Right ventricle myocardium superior (tissue), 1 donor: Measurements from ENCODE around the gene MYO1G. TPM values are rescaled to one million over a fixed set of nuclear protein-coding genes. Genes with fewer than 3 reads are reported as not detected.

Experiments
- ATAC-seq: fragments of 200-7000 bp; cut with Tn5 transposase; one replicate; pipeline ENCODE4 v1.9.1; 2020; ENCODE audit warnings: mild to moderate bottlenecking; ENCODE audit not compliant: poor library complexity
- DNase-seq: peaks from one replicate; pipeline ENCODE4 v3.0.0-alpha.2; 2020
- intact Hi-C: fragments of 100-400 bp; cut with DNase I; formaldehyde crosslinking; loops from one replicate; pipeline ENCODE4 v1.11.2; 2022
- total RNA-seq: library from RNA; stranded (reverse); fragmentation: NEBNext Ultra II Directional; extraction: Animal tissue kit (Norgen Biotek cat#: 25700); gene quantifications from one replicate; pipeline ENCODE4 v1.2.1, GENCODE V29; 2021
- donor health status: DM: no; HTN: yes; CAD: no; lungs with severe emphysema.

Gene MYO1G
- total RNA-seq, 1 donor from 2014 or later: 0.97 TPM

DNA sequence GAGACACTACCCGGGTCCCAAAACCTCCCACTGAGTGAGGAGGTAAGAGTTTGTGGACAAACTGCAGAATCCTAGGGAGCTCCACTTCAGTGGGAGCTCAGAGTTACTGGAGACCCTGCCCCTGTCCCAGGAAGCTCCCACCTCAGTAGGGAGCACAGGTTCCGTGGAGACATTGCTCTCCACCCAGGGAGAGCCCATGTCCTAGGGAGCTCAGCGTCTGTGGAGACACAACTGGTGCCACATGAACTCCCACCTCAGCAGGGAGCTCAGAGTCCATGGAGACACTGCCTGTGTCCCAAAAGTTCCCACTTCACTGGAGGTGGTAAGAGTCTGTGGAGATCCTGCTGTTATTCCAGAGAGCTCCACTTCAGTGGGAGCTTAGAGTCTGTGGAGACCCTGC, 6.3 kb downstream of the MYO1G start:
- ATAC-seq (no peak), DNase-seq (no peak)
- intact Hi-C loops: loop anchor here (5.0 kb wide), 1 partner anchor 165 kb away; no protein-coding TSS in a partner anchor

DNA sequence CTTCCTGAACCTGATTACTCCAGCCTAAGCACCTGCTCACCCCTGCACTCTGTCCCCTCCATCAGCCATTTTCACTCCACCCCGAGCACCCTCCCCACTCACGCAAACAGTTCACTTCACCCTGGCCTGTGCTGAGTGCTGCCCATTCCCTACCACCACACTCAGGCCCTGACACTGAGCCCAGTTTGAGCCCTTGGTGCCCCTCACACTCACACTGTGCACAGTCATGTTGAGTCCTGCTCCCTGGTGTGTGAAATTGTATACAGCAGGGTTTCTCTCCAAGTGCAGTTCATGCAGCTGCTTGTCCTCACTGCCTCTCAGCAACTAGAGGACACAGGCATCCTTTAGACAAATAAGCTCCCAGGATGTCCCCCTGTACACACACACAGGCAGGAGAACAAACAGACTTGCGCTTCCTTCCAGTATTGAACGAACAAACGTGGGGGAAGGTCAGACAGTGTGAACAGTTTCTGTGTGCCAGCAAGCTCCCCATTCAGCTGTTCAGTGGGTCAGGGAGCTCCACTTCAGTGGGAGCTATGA, 6.8 kb downstream of the MYO1G start:
- DNase-seq (no peak), ATAC-seq (no peak)
- intact Hi-C loops: loop anchor here (5.0 kb wide), 1 partner anchor 165 kb away; no protein-coding TSS in a partner anchor

DNA sequence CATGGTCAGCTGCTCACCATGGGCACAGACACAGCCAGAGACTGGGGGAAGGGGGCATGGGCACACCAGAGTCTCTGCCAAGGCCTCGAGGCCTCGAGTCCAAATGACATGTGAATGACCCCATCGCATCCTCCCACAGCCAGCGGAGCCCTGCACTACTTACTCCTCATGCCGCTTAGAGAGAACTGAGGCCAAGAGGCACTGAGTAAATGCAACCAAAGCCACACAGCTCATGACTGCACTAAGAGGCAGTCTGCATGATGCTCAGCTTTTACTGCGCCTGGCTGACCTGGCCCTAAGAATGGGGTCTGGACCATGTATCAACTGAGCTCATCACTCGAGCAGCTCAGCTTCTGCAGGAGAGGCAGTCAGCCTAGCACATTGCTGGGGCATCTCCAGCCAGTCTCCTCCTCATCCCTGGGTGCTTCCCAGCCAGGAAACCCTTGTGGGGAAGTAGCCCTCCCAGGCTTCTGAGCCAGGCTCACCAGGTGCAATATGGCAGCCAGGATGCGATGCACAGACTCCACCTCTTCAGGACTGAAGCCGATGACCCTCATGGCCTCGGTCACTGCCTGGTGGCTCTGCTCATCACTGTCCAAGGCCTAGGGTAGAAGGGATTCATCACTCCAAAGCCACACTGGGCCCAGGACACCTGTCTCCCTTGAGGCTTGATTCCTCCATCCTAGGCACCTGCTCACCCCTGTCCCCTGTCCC, 7.5 kb downstream of the MYO1G start:
- ATAC-seq (no peak), DNase-seq (no peak)
- intact Hi-C loops: loop anchor here (5.0 kb wide), 1 partner anchor 166 kb away; no protein-coding TSS in a partner anchor

GRCh38 chr7:44970523-44971051, 8.2 kb downstream of the MYO1G start:
- ATAC-seq: no peak
- intact Hi-C loops: loop anchor here (5.0 kb wide), 1 partner anchor 167 kb away; no protein-coding TSS in a partner anchor
- DNase-seq: no peak

DNA sequence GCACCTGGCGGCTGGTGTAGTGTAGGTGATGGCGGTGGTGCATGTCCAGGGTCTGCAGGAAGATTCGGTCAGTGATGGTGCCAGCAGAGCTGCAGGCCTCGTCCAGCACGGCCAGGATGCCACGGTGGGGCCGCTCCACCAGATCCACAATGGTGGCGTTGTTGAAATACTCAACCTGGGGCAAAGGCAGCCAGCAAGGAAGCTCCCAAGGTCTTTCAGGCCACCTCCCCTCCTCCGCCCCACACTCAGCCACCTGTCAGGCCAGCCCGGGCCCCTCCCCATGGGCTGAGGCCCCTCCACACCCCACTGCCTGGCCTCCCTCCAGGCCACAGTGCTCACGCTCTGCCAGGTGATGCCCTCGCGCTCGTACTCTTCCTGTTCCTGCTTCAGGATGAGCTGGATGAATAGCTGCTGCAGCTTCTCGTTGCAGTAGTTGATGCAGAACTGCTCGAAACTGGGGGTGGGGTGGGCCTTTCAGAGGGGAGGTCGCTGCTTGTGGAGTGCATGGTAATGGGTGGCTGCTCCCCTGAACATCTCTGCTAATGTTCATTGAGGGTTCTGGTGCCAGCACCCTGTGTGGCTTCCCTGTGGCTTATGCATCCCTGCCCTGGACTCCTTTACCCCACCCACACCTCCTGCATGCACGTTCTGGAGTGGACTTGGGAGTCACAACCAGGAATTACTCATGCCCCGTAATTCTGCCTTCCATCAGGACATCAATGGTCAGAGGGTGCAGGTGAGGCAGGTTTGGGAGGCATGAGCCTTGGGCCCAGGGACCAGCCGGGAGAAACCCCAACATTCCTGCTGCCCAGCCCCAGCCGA, 8.9 kb downstream of the MYO1G start:
- ATAC-seq (no peak), DNase-seq (no peak)
- intact Hi-C loops: loop anchor here (5.0 kb wide), 2 partner anchors 152 to 167 kb away; no protein-coding TSS in a partner anchor

- intact Hi-C loops: loop anchor here (5.0 kb wide), 1 partner anchor 153 kb away; no protein-coding TSS in a partner anchor
- no peak for DNase-seq
- ATAC-seq: no peak
These were observed 9.6 kb downstream of the MYO1G start for GRCh38 chr7:44969049-44969700.

DNA sequence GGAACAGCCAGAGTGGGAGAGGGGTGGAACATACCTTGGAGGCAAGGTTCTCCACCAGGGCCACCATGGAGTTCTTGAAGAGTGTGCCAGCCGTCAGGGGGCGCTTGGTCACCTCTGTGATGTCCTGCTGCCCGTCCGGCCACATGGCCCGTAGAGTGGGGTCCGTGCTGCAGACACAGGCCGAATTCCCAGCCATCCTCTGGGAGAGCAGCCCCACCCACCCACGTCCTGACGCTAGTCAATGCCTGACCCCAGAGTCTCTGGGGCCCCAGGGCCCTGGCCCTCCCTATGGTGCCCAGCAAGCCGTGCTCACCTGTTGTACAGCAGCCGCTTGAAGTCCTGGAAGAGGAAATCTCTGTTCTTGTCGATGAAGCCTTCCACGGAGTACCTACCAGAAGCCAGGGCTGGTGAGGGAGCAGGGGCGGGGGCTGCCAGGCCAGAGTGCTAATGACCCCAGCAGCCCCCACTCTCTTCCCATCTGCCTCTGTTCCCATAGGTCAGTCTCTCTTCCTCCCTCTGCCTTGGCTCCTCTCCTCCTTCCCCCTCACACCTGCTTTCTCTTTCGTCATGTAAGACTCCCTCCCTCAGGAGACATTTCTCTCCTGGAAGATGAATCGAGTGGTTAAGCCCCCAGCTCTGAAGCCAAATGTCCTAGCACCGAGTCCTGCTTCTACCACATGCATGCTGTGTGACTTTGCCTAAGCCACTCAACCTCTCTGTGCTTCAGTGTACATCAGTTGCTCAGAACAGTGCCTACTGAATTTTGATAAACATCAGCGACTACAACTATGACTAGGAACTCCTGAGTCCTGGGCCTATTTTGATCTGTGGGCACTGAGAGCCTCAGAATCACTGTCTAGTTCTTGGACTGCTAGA, 11.0 kb downstream of the MYO1G start:
- DNase-seq: peak; percentile 61
- intact Hi-C loops: loop anchor here (5.0 kb wide), 1 partner anchor 154 kb away; no protein-coding TSS in a partner anchor
- ATAC-seq: no peak

- ATAC-seq (no peak), DNase-seq (no peak)
- intact Hi-C loops: loop anchor here (5.0 kb wide), 1 partner anchor 155 kb away; no protein-coding TSS in a partner anchor
These were observed 11.9 kb downstream of the MYO1G start for GRCh38 chr7:44966731-44967538.

DNA sequence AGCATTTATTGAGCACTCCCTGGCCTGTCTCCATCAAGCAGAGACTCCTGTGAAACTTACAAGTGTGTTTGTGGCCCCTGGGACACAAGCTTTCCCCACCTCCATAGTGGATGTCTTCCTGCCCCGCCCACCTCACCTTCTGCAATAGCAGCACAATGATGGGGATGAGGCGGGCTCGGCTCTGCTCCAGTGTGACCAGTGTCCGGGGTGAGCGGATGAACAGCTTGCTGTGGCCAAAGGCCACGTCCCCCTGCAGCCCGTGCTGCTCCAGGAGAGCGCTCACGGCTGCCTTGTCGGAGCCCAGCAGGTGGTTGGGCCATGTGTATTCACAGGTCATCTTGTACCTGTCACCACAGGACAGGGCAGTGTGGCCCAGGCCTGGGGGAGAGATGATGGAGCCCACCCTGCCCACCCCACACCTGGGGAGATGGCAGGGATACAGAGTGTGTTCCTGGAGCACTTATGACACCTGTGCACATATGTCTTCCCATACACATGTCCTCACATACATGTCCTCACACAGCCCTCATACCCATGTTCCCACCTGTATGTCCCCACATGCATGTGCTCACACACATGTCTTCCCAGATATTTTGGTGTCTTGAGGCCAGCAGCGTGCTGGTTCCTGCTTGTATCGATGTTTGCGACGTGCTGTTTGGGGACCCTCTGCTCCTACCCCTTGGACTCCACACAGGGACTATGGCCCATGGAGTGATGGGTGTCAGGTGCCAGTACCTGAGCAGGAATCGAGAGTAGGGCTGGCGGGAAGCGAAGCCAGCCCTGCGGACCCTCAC, 12.7 kb downstream of the MYO1G start:
- intact Hi-C loops: loop anchor here (5.0 kb wide), 1 partner anchor 156 kb away; no protein-coding TSS in a partner anchor
- ATAC-seq (no peak), DNase-seq (no peak)

DNA sequence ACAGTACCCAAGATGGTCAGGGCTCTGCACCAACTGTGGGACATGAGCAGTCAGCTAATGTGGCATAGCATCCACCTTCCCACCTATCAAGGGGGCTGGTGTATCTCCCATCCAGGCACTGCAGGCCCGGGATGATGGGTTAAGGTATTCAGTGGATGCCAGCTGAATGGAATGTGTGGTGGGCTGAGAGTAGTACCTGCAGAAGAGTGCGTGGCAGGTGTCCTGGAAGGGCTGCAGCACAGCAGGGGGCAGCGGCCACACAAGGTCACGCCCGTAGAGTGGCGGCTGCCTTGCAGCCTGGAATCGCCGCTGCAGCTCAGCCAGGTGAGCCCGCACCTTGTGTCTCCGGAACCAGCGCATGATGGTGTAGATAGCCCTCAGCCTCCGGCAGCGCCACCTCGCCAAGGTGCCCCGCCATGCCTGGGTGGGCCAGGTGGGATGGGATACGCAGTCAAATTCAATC, 13.3 kb downstream of the MYO1G start:
- intact Hi-C loops: loop anchor here (5.0 kb wide), 1 partner anchor 157 kb away; no protein-coding TSS in a partner anchor
- ATAC-seq (no peak), DNase-seq (no peak)

DNA sequence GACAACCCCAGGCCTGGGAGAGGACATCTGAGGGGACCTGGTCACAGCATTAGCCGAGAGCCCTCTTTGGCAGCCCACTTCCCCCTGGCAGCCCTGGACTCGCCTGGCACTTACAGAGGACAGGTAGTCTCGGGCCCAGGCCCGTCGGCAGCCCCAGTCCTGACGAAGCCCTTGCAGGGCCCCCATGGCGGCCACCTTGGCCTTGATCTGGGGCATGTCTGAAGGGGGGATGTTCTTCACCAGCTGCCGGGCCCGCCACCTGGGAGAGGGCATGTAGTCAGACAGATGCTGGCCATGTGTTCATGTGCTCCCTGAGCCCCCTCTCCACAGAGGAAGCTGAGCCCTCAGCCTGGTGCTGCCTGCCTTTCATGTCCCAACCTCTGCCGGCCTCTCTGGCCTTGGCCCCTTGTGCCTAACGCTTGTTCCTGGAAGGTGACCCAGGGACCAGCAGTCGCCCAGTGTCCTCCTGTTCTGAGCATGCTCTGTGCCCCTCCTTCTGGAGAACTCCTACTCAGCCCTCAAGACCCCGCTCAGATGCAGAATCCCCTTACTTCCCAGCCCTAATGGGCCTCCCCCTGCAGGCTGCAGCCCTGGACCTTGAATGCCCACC, 13.9 kb downstream of the MYO1G start:
- ATAC-seq (no peak), DNase-seq (no peak)
- intact Hi-C loops: loop anchor here (5.0 kb wide), 1 partner anchor 157 kb away; no protein-coding TSS in a partner anchor

DNA sequence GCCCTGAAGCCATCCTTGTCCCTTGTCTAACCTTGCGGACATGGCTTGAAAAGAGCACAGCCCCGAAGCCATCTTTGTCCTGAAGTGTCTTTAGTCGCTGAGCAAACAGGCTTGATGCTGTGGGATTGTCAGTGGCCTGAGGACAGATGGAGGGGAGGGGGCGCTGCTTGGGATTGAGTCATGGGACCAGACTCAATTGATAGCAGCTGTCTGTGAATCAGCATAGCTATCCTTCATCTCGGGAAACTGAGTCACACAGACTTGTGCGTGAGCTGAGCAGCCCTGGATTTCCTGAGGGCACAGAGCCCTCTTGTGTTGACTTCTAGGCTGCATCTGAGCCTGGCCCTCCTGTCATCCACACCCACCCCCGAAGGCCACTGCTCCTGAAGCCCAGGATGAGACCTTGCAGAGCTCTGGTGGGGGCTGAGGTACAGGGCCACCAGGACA, 14.4 kb downstream of the MYO1G start:
- DNase-seq (no peak), ATAC-seq (no peak)
- intact Hi-C loops: no loop called here

DNA sequence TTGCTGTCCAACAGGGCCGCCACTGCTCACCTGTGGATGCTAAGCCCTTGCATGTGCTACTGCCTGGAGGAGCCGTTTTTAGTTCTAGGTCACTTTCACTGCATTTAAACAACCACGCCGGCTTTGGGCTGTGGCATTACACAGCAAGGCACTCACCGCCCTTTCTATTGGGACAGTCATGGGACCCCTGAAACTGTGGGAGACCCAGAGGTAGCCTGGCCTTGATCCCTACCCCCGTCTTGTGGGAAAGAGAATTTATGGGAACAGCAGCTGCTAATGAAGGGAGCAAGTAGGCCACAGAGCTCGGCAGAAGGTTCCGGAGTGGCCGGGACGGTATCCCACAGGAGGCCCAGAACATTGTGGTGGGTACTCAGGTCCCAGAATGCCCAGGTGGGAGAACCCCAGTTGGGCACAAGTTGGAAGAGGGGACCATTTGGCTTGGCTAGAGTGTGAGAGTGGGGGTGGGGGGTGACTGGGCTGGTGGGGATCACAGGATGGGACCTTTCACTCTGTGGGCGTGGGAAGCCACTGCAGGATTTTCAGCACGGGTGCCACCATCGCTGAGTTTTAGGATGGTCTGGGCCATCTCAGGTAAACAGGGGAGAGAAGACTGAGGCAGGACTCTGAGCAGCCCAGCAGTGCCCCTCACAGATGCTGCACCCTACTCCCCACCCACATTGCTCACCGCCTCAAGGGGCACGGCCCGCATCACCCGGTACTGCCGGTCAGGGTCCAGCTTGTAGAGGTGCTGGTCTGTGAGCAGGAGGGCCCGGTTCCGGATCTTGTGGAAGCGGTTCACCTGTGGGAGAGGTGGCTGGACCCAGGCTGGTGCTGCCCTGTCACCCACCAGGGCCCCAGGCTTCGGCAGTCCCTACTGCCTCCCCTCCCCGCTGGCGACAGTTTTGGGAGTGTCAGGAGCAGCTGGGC, 15.2 kb downstream of the MYO1G start:
- DNase-seq: no peak
- intact Hi-C loops: no loop called here
- no peak for ATAC-seq

- ATAC-seq: peak; percentile 83
- intact Hi-C loops: no loop called here
- no peak for DNase-seq
These were observed 16.1 kb downstream of the MYO1G start for GRCh38 chr7:44962483-44963251.
